ENCODE data around the gene ATF4. TPM values are rescaled to one million over a fixed set of nuclear protein-coding genes. Genes with fewer than 3 reads are reported as not detected.

The ATF4 gene
- total RNA-seq, 1 donor from 2014 or later, result 508 TPM

- Histone ChIP-seq H3K4me3 (ENCODE audit: insufficient read depth, low read depth, low read length) (no peak overlapping the region), H3K27me3 (ENCODE audit: insufficient read depth, low read length) (peaks cover 19% of the 10 kb centered on the region), H3K4me2 (ENCODE audit: low read length) (no peak overlapping the region), H3K9ac (ENCODE audit: low read length) (no peak overlapping the region), H3K27ac (ENCODE audit: low read depth, low read length) (no peak overlapping the region), H3K9me3 (ENCODE audit: insufficient read depth, low read depth, low read length) (no peaks in the 10 kb centered on the region), H3K79me2 (ENCODE audit: insufficient read depth, low read length) (no peaks in the 10 kb centered on the region), H3K36me3 (ENCODE audit: insufficient read depth, low read length) (no peaks in the 10 kb centered on the region), H2AFZ (ENCODE audit: low read depth, low read length) (no peak overlapping the region), H4K20me1 (ENCODE audit: insufficient read depth, low read length) (no peaks in the 10 kb centered on the region), H3K4me1 (ENCODE audit: insufficient read depth, low read length) (peaks cover 3% of the 10 kb centered on the region)
- Mint-ChIP-seq H3K27me3 (ENCODE audit: low read depth, unreplicated experiment) (peaks cover 50% of the 10 kb centered on the region), H3K4me3 (ENCODE audit: unreplicated experiment) (no peak overlapping the region), H3K9me3 (ENCODE audit: unreplicated experiment) (no peaks in the 10 kb centered on the region), H3K4me1 (ENCODE audit: low read depth, unreplicated experiment) (peaks cover 12% of the 10 kb centered on the region), H3K36me3 (ENCODE audit: low read depth, unreplicated experiment) (peaks cover 1% of the 10 kb centered on the region), H3K27ac (ENCODE audit: unreplicated experiment) (no peak overlapping the region)
- no peak for TF ChIP-seq CTCF (IDR thresholded peaks at IDR 0.05; ENCODE audit: insufficient read depth, low read depth, low read length)
- TF ChIP-seq EZH2 (IDR thresholded peaks at IDR 0.05; ENCODE audit: insufficient read depth, low read length), result no peak
- no peak for FAIRE-seq
- peak; percentile 26 for DNase-seq (ENCODE audit: low read depth)
These were observed 25.3 kb downstream of the ATF4 start for GRCh38 chr22:39545386-39546365.

- H3K4me2 ChIP-seq (ENCODE audit: low read length), result peak overlapping the region; percentile 39
These were observed 26.7 kb downstream of the ATF4 start for GRCh38 chr22:39546889-39547586.

More at GRCh38 chr22:39546889-39547586, 26.7 kb downstream of the ATF4 start:
- FAIRE-seq (no peak), DNase-seq (ENCODE audit: low read depth) (peak; percentile 31)
- H3K36me3 Mint-ChIP-seq (ENCODE audit: low read depth, unreplicated experiment), result peaks cover 1% of the 10 kb centered on the region
- Histone ChIP-seq H2AFZ (ENCODE audit: low read depth, low read length) (no peak overlapping the region), H3K36me3 (ENCODE audit: insufficient read depth, low read length) (no peaks in the 10 kb centered on the region), H3K27me3 (ENCODE audit: insufficient read depth, low read length) (peaks cover 22% of the 10 kb centered on the region), H3K4me3 (ENCODE audit: insufficient read depth, low read depth, low read length) (no peak overlapping the region), H3K4me1 (ENCODE audit: insufficient read depth, low read length) (peaks cover 3% of the 10 kb centered on the region), H3K9me3 (ENCODE audit: insufficient read depth, low read depth, low read length) (no peaks in the 10 kb centered on the region), H3K27ac (ENCODE audit: low read depth, low read length) (no peak overlapping the region), H3K79me2 (ENCODE audit: insufficient read depth, low read length) (no peaks in the 10 kb centered on the region), H3K9ac (ENCODE audit: low read length) (no peak overlapping the region), H4K20me1 (ENCODE audit: insufficient read depth, low read length) (no peaks in the 10 kb centered on the region)
- H3K4me1 Mint-ChIP-seq (ENCODE audit: low read depth, unreplicated experiment), result peaks cover 12% of the 10 kb centered on the region
- H3K27ac Mint-ChIP-seq (ENCODE audit: unreplicated experiment), result no peak overlapping the region
- no peaks in the 10 kb centered on the region for H3K9me3 Mint-ChIP-seq (ENCODE audit: unreplicated experiment)
- peaks cover 60% of the 10 kb centered on the region for H3K27me3 Mint-ChIP-seq (ENCODE audit: low read depth, unreplicated experiment)
- no peak for TF ChIP-seq EZH2 (IDR thresholded peaks at IDR 0.05; ENCODE audit: insufficient read depth, low read length)
- TF ChIP-seq CTCF (IDR thresholded peaks at IDR 0.05; ENCODE audit: insufficient read depth, low read depth, low read length), result no peak
- no peak overlapping the region for H3K4me3 Mint-ChIP-seq (ENCODE audit: unreplicated experiment)
